Spleen (tissue), 11 donors: ENCODE results near the gene NCOA4. TPM values are rescaled to one million over a fixed set of nuclear protein-coding genes. Genes with fewer than 3 reads are reported as not detected.
A peak's percentile ranks its signal among the peaks of the same experiment; 100 is the strongest.

Source experiments
- DNase-seq: peaks from one replicate; pipeline ENCODE4 v3.0.0-alpha.2; 2020
- H3K27ac ChIP-seq, 8 donors: fragments of 200-600 bp; sonication (generic) in 7 of 8; 1 replicate in 4 of 8; 2 replicates in 4 of 8; pipeline versions ENCODE4 v1.5.0 to v1.8.0; 2016 to 2021; ENCODE audit warnings: inconsistent platforms in 4 of 8, mild to moderate bottlenecking in 4 of 8, moderate library complexity in 1 of 8
- H3K27me3 ChIP-seq, 7 donors: fragments of 200-600 bp; sonication (generic) in 6 of 7; replicated peaks in 1 of 7; 1 replicate in 4 of 7; 2 replicates in 3 of 7; pipeline versions ENCODE4 v1.5.0 to v1.8.0; 2016 to 2021; ENCODE audit warnings: inconsistent platforms in 3 of 7, mild to moderate bottlenecking in 1 of 7
- H3K36me3 ChIP-seq, 6 donors: fragments of 200-600 bp; sonication (generic) in 5 of 6; 1 replicate in 4 of 6; 2 replicates in 2 of 6; pipeline versions ENCODE4 v1.5.0 to v1.8.0; 2016 to 2021; ENCODE audit warnings: inconsistent platforms in 2 of 6
- H3K4me1 ChIP-seq, 6 donors: fragments of 200-600 bp; sonication (generic) in 5 of 6; 1 replicate in 3 of 6; 2 replicates in 3 of 6; pipeline versions ENCODE4 v1.5.0 to v1.8.0; 2016 to 2021; ENCODE audit warnings: inconsistent platforms in 3 of 6
- H3K4me3 ChIP-seq, 8 donors: fragments of 200-600 bp; sonication (generic) in 7 of 8; 1 replicate in 4 of 8; 2 replicates in 4 of 8; pipeline versions ENCODE4 v1.5.0 to v1.8.0; 2016 to 2021; ENCODE audit warnings: inconsistent platforms in 4 of 8, mild to moderate bottlenecking in 4 of 8, moderate library complexity in 2 of 8
- H3K9me3 ChIP-seq, 8 donors: fragments of 200-600 bp; sonication (generic) in 7 of 8; 1 replicate in 4 of 8; 2 replicates in 4 of 8; pipeline versions ENCODE4 v1.5.0 to v1.8.0; 2016 to 2021; ENCODE audit warnings: inconsistent platforms in 4 of 8
- POLR2A ChIP-seq, 3 donors: fragments of 450-650 bp; IDR thresholded peaks; one replicate each; pipeline ENCODE4 v1.5.1; 2017; ENCODE audit warnings: antibody characterized with exemption in 3 of 3, mild to moderate bottlenecking in 1 of 3
- POLR2AphosphoS5 ChIP-seq, 3 donors: sonication (generic); formaldehyde crosslinking; IDR thresholded peaks; one replicate each; pipeline ENCODE4 v1.5.1; 2017; ENCODE audit warnings: antibody characterized with exemption in 3 of 3
- WGBS, 5 donors: extraction: QIAGEN DNeasy Blood & Tissue Kit in 3 of 5; methylation state at CpG; one replicate each; pipeline versions ENCODE4 v1.1.5 to v1.1.7; 2013 to 2018; 5-methylcytosine and 5-hydroxymethylcytosine counted together
- intact Hi-C: fragments of 100-400 bp; cut with DNase I; formaldehyde crosslinking; loops from one replicate; pipeline ENCODE4 v1.15.0; 2023; ENCODE audit warnings: low total_unique reads
- polyA plus RNA-seq, 3 donors: library from polyadenylated mRNA; stranded (reverse); fragments of 200-250 nt; gene quantifications; one replicate each; pipeline ENCODE4 v1.2.1, GENCODE V29; 2013
- total RNA-seq, 7 donors: library from RNA; depleted of rRNA in 3 of 7; stranded (reverse); fragments of >200 nt in 3 of 7; fragmentation: NEBNext Ultra II Directional in 4 of 7; extraction: Animal tissue kit (Norgen Biotek cat#: 25700) in 4 of 7; gene quantifications; one replicate each; pipeline versions ENCODE4 v1.1.0 to v1.2.1, GENCODE V29; 2016 to 2021
- TF ChIP-seq, protein P1 (sequence below), 11 experiments: fragments of 200-600 bp in 7 of 11; fragments of 450-650 bp in 4 of 11; sonication (generic) in 4 of 11; IDR thresholded peaks in 8 of 11; conservative IDR thresholded peaks in 3 of 11; 1 replicate in 7 of 11; 2 replicates in 4 of 11; pipeline versions ENCODE4 v1.4.0 to v1.8.0; 2016 to 2021; ENCODE audit warnings: antibody characterized with exemption in 11 of 11, inconsistent platforms in 4 of 11, mild to moderate bottlenecking in 1 of 11
- donor health status: healthy with polysubstance abuse.
- donor health status: DM: no; HTN: no; CAD: no; lungs with moderate emphysema.
- donor health status: DM: no; HTN: no; CAD: no.
- donor health status: Bipolar disorder and iron deficiency.
- donor health status: healthy.
- donor health status: DM: no; HTN: no; CAD: no.
- donor health status: DM: yes; HTN: yes; CAD: no.

NCOA4 gene
- total and polyA plus RNA-seq, 10 donors = 39.3 to 352 (median 255) TPM

DNA sequence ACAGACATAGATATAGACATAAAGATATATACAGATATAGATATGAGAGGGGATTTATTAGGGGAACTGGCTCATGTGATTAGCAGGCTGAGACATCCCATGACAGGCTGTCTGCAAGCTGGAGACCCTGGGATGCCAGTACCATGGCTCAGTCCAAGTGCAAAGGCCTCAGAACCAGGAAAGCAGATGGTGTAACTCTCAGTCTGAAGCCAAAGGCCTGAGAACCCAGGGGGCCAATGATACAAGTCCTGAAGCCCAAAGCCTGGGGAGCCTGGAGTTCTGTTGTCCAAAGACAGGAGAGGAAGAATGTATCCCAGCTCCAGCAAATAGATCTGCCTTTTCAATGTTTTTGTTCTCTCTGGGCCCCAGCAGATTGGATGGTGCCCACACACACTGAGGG is 5.5 kb downstream of the NCOA4 start:
- peaks cover 0 to 17% (median 0%) of the 10 kb centered on the region in 6 donors for H3K36me3 ChIP-seq
- H3K27ac ChIP-seq = peak overlapping the region in 3 of 8 donors; percentile 9 to 40 (median 12)
- no peaks in the 10 kb centered on the region for H3K9me3 ChIP-seq
- peaks cover 51 to 100% (median 96%) of the 10 kb centered on the region in 6 donors for H3K4me1 ChIP-seq
- DNase-seq = no peak
- no peaks in the 10 kb centered on the region for H3K27me3 ChIP-seq
- intact Hi-C loops = no loop called here
- no peak overlapping the region for H3K4me3 ChIP-seq
- TF ChIP-seq, protein P1, sequence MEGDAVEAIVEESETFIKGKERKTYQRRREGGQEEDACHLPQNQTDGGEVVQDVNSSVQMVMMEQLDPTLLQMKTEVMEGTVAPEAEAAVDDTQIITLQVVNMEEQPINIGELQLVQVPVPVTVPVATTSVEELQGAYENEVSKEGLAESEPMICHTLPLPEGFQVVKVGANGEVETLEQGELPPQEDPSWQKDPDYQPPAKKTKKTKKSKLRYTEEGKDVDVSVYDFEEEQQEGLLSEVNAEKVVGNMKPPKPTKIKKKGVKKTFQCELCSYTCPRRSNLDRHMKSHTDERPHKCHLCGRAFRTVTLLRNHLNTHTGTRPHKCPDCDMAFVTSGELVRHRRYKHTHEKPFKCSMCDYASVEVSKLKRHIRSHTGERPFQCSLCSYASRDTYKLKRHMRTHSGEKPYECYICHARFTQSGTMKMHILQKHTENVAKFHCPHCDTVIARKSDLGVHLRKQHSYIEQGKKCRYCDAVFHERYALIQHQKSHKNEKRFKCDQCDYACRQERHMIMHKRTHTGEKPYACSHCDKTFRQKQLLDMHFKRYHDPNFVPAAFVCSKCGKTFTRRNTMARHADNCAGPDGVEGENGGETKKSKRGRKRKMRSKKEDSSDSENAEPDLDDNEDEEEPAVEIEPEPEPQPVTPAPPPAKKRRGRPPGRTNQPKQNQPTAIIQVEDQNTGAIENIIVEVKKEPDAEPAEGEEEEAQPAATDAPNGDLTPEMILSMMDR (IDR thresholded peaks at IDR 0.05 in 8 of 11, conservative IDR thresholded peaks at IDR 0.05 in 3 of 11) = no peak
- TF ChIP-seq POLR2A (IDR thresholded peaks at IDR 0.05) = no peak
- TF ChIP-seq POLR2AphosphoS5 (IDR thresholded peaks at IDR 0.05) = no peak

DNA sequence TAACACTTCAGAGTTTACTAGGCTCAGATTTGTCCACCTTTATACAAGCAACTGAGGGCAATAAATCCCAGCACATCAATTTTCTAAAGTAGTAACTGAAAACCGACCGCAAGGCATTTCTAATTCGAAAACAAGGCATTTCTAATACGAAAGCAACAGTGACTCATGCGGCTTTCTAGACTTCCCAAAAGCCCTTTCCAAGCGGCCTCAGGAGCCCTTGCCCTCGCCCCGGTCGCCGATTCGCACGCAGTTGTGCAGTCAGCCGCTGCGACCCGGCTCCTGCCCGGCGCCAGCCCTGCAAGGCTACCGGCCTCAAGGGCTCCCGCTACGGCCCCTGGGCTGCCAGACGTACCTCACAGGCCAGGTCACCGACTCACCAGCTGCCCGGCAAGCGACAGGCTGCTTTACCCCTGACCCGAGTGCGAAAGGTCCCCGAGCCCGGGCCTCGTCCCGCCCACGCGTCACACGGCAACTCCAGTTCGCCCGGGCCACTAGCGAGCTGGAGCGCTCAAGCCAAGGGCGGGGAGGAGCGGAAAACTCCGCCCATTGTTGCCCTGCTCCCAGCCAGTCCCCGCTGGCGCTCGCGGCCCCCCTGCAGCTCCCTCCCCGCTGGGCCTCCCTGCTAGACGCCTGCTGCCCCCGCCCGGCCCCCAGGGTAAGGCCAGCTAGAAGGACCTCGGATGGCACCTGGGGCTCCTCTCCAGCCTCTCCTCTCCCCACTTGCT is 7.3 kb downstream of the NCOA4 start:
- Histone ChIP-seq H3K9me3 (no peaks in the 10 kb centered on the region), H3K27me3 (no peaks in the 10 kb centered on the region), H3K4me1 (peaks cover 52 to 100% (median 97%) of the 10 kb centered on the region in 6 donors), H3K27ac (peak overlapping the region; percentile 64 to 95 (median 92)), H3K36me3 (peaks cover 0 to 17% (median 0%) of the 10 kb centered on the region in 6 donors), H3K4me3 (peak overlapping the region; percentile 46 to 76 (median 51))
- intact Hi-C loops = no loop called here
- DNase-seq = peak; percentile 98
- TF ChIP-seq, protein P1 (IDR thresholded peaks at IDR 0.05 in 8 of 11, conservative IDR thresholded peaks at IDR 0.05 in 3 of 11) = peak in 7 of 11 experiments; percentile 14 to 55 (median 34)
- peak; percentile 90 to 97 (median 93) for TF ChIP-seq POLR2AphosphoS5 (IDR thresholded peaks at IDR 0.05)
- peak in 1 of 3 donors; percentile 64 for TF ChIP-seq POLR2A (IDR thresholded peaks at IDR 0.05)
- WGBS, 5 donors = 2 to 12% (median 4%) methylated on average over 17 to 49 of the region's 49 CpGs

DNA sequence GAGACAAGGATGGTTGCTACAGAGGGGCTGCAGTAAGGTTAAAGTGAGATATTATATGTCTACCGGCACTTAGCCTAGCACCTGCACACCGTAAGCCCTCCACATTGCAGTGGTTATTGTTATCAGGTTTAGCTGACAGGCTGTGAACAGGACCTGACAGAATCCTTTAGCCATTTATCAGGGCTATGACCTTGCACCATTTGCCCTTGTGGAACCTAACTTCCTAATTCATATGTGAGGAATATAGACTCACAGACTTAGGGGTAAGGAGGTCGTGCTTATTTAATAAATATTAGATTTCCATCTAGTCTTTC is 10.1 kb downstream of the NCOA4 start:
- Histone ChIP-seq H3K9me3 (no peaks in the 10 kb centered on the region), H3K27ac (peak overlapping the region in 7 of 8 donors; percentile 75 to 95 (median 92)), H3K27me3 (no peaks in the 10 kb centered on the region), H3K36me3 (peaks cover 0 to 21% (median 12%) of the 10 kb centered on the region in 6 donors), H3K4me3 (peak overlapping the region in 4 of 8 donors; percentile 49 to 76 (median 59)), H3K4me1 (peaks cover 39 to 100% (median 88%) of the 10 kb centered on the region in 6 donors)
- TF ChIP-seq, protein P1 (IDR thresholded peaks at IDR 0.05 in 8 of 11, conservative IDR thresholded peaks at IDR 0.05 in 3 of 11) = no peak
- DNase-seq = no peak
- intact Hi-C loops = no loop called here
- WGBS, 5 donors = 39 to 56% (median 45%) methylated on average over 3 of the region's 3 CpGs

DNA sequence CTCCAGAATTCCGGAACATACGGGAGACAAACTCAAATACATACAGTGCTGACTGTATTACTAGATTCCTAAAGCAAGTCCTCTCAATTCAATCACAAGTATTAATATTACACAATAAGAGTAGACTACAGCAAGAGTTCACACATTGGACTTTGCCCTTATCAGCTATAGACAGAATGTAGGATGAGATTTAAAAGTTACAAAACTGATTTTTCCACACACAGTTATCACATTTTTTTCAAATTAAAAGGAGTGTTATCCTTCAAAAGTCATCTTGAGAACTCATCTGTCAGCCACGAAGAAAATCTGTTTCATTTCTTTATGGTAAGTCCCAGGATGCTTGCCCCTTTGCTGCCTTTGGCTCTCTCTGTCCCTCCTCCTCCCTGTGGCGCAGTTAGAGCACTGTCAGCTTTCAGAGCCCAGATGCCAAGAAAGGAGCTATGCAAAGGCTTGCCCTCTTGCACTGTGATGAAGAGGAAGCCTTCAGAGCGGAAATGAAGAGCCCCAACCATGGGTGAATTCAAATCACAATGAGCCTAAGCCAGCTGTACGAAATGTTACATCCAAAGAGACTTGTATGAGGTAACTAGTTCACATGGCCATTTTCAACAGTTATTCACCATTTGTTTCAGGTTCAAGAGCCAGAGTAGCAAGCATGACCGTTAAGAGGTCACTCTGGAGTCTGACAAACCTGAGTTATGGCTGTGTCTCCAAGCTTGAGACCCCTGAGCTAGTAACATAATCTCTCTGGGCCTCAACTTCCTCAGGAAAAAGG is 10.7 kb downstream of the NCOA4 start:
- Histone ChIP-seq H3K9me3 (no peaks in the 10 kb centered on the region), H3K4me1 (peaks cover 39 to 100% (median 83%) of the 10 kb centered on the region in 6 donors), H3K27ac (peak overlapping the region in 7 of 8 donors; percentile 75 to 95 (median 92)), H3K27me3 (no peaks in the 10 kb centered on the region), H3K4me3 (peak overlapping the region in 4 of 8 donors; percentile 49 to 76 (median 59)), H3K36me3 (peaks cover 0 to 26% (median 17%) of the 10 kb centered on the region in 6 donors)
- WGBS, 5 donors = 42 to 54% (median 48%) methylated on average over 7 of the region's 7 CpGs
- no peak for TF ChIP-seq POLR2A (IDR thresholded peaks at IDR 0.05)
- peak in 2 of 3 donors; percentile 31 to 83 for TF ChIP-seq POLR2AphosphoS5 (IDR thresholded peaks at IDR 0.05)
- TF ChIP-seq, protein P1 (IDR thresholded peaks at IDR 0.05 in 8 of 11, conservative IDR thresholded peaks at IDR 0.05 in 3 of 11) = peak in 1 of 11 experiments; percentile 18
- intact Hi-C loops = no loop called here
- DNase-seq = no peak
